HG03432 (cell line): Measurements from ENCODE around the gene SVIL.
"Not testable (repeated sequence)": the region's sequence is repeated elsewhere in the genome, so short reads cannot be mapped to it uniquely, and the experiment has no call there.

ENCODE experiments used
- ATAC-seq: cut with Tn5 transposase; IDR thresholded peaks from one replicate; pipeline ENCODE4 v1.9.1; 2021; ENCODE audit warnings: mild to moderate bottlenecking, moderate library complexity; ENCODE audit not compliant: unreplicated experiment

SVIL gene

DNA sequence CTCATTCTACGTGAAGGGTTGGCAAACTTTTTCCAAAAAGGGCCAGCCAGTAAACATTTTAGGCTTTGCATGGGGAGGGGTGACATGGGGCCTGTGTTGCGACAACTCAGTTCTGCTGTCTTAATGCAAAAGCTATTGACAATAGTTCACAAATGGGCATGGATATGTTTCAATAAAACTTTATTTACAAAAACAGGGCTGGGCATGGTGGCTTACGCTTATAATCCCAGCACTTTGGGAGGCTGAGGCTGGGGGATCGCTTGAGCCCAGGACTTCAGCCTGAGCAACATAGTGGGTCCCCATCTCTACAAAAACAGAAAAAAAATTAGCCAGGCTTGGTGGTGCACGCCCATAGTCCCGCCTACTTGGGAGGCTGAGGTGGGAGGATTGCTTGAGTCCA lies 141.1 kb downstream of the SVIL start:
- no peak for ATAC-seq

DNA sequence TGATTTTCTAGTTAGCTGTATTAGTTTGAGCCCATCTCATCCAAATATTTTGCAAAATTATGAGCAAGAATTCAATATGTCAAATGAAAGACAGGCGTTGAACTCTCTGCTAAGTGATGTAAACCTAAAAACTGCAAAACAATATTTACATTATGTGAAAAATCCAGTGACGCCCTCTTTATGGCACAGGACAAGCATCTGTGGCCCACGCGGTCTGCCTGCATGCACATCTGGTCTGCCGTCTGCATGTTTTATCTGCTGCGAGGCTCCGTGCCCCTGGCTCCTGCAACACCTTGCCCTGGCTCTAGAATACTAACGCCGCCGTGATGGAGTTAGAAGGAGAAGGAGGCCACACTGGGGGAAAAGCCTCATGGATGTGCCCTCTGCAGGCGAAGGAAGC lies 142.0 kb downstream of the SVIL start:
- no peak for ATAC-seq

DNA sequence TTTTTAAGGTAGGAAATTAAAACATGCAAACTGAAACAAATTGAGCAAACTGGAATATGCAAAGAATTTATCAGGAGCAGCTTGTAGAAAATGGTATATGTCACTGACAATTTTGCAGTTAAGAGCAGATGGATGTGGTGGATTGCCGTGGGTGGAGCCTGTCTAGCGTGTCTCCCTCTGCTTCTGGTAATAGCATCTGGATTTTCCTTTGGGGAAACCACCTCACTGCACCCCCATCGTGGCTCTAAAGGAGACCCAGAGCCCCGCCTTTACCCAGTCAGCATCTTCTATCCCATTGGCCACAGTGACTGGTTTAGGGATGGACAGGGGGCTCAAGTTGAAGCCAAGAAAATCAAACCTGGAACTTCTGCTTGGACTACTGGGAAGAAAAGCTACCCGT lies 142.9 kb downstream of the SVIL start:
- no peak for ATAC-seq

DNA sequence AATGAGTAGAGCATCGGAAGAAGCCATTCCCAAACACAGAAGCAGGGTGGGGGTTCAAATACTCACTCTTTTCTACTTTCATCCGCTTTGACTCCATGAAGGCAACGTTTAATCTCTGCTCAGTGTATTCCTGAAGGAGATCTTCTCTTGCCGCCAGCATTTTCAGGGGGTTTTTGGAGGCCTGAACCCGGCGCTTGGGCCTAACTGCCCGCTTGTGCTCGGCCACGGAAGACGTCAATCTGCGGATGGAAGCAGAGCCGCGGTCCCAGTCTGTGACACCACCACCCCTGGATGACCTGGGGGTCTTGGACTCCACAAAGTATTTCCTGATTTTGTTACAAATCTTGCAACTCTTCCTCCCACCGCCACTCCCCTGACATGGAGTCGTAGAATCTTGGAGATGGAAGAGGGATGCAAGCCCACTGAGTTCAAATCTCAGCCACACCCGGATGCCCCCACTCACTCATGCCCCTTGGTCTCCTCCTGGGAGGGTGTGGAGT lies 143.9 kb downstream of the SVIL start:
- not testable (repeated sequence) for ATAC-seq

DNA sequence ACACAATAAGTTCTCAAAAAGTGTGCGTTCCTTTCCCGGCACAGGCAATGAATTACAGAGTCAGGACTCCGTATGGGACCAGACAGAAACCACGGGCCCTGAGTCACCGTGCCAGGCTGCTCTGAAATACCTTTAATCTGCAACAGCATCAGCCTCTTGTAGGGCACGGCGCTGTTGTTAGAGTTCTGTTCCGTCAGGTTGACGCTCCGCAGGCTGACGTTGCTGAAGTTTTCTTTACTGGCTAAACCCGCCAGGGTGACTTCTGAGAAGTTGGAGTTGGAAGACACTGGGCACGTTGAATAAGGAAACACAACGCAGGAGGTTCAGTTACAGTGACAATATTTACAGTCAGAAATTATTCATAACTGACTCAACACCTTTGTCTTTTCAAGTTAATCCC lies 146.3 kb downstream of the SVIL start:
- ATAC-seq, result not testable (repeated sequence)

DNA sequence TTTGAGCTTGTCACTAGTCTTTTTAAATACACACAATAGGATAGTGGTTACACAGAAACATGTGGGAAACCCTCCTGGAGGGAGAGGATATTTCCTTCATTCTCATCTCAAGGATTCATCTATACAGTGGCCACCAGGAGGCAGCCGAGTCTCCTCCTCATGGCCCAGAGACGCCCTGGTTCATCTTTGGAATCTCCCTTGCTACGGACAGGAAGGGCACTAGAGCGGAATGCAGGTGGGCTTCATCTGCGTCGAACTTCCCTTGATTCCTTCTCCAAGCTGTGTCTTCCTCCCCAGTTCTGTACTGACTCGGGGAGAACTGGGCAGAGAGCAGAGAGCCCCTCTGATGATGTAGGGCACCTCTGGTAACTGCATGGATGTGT lies 146.9 kb downstream of the SVIL start:
- not testable (repeated sequence) for ATAC-seq

DNA sequence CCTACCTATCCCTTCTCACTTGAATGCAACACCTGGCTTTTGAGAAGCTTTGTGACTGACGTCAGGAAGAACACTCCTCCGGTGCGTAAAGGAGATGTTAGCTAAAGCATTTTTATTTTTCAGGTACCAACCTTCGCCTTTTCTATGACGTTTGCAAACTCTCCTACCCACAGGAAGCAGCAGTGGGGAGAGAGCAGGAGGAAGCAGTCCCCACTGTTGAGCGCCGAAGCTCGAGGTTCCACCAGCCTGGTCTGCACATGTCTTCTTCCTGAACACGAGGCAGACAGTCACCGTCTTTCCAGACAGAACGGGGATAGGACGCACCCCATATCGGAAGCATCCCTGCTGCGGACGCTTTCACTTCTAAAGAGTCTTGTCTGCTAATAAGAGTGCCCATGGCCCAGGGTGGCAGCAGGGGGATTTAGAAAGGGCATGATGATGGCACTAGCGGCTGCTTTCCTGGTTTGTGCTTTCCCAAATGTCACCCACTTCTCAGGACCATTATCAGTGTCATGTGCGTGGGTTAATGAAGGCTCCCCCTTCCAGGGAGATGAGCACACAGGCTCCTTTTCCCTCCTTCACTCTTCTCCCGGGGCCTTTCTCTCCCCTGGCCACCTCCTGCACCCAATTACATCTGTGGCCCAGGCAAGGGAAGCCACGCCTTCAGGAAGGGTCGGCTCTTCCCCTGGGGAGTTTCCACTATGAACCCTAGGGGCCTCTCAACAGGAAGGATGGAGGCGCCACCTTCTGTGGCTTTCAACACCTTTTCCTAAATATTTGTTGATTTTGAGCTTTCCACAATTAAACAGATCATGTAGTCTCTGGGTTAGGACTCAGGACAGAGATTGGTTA lies 147.5 kb downstream of the SVIL start:
- not testable (repeated sequence) for ATAC-seq

DNA sequence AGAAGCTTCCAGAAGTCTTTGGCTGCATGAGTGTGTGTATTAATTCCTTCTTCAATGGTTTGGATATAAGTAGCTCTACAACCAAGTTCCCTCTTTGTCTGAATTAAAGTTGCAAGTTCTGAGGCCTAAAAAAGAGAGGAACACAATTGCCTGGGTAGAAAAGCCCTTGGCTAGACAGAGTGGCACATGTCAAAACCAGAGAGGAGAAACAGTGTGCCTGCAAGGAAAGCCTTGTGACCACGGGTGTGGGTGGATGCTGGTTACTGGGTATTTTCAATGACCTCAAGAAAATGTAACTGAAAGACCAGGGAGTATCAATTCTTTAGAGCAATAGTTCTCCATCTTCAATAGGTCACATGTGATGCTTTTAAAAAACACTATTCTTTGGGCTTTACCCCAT lies 148.3 kb downstream of the SVIL start:
- ATAC-seq, result peak; percentile 58

DNA sequence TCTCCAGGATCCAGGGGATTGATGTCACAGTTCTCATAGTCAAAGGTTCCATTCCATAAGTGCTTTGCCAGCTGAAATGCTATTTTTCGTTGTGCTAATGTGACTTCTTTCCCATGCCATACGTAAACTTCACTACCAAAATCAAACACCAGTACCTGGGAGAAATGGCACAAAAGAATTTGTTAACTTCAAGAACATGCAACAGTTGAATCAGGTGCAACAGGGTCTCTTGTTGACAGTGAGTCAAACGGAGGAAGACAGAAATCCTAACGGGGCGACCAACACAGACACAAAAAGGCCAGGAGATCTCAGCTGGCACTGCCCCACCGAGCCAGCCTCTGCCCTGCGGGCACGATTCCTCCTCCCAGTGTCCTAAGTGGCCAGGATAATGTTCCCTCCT lies 150.1 kb downstream of the SVIL start:
- ATAC-seq, result not testable (repeated sequence)

DNA sequence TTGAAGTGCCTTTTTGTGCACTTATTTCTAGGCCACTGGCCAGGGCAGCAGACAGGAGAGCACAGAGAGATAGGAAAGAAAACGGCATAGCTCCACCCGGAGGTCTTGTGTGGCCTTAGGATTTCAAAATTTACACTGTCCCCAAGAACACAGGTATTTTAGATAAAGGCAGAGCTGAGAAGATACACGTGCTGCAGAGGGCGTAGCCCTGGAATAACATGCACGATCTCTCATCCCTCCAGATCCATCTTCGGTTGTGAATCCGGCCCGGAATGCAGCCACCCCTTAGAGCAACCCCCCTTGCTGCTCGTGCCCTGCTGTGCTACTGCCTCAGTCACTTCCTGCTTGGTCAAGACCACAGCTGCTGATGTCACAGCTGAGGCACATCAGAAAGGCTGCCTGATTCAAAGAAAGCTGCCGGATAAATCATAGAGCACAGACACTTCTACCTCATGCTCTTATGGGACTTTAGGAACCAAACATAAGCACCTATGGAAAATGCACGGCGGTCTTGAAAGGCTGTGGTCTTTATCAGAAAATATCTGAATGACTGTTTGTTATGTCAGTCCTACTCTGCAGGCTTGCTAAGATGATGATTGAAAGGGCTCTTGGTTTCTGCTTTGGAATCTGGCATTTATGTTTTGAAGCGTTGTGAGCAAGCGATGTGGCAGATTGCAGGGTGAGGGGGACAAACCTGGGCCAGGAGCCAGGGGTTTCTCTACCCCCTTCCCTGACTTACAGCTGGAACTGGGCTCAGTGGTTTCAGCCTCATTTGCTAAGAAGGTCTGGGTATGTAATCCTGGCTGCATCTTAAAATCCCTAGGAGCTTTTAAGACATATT lies 152.0 kb downstream of the SVIL start:
- no peak for ATAC-seq

DNA sequence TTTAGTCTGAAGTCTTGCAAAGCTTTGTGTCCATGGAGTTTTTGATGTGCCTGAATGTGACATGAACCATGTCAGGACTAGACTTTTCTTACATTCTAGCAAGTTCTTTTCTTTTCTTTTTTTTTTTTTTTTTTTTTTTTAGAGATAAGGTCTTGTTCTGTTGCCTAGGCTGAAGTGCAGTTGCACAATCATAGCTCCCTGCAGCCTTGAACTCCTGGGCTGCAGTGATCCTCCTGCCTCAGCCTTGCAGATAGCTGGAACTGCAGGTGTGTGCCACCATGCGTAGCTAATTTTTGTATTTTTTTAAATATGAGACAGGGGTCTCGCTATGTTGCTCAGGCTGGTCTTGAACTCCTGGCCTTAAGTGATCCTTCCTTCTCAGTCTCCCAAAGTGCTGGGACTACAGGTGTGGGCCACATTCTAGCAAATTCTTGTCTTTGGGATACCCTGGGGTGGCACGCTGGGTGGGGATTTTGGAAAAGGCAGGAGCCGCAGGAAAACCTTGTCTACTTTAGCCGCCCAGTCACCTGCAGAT lies 152.8 kb downstream of the SVIL start:
- ATAC-seq, result no peak

DNA sequence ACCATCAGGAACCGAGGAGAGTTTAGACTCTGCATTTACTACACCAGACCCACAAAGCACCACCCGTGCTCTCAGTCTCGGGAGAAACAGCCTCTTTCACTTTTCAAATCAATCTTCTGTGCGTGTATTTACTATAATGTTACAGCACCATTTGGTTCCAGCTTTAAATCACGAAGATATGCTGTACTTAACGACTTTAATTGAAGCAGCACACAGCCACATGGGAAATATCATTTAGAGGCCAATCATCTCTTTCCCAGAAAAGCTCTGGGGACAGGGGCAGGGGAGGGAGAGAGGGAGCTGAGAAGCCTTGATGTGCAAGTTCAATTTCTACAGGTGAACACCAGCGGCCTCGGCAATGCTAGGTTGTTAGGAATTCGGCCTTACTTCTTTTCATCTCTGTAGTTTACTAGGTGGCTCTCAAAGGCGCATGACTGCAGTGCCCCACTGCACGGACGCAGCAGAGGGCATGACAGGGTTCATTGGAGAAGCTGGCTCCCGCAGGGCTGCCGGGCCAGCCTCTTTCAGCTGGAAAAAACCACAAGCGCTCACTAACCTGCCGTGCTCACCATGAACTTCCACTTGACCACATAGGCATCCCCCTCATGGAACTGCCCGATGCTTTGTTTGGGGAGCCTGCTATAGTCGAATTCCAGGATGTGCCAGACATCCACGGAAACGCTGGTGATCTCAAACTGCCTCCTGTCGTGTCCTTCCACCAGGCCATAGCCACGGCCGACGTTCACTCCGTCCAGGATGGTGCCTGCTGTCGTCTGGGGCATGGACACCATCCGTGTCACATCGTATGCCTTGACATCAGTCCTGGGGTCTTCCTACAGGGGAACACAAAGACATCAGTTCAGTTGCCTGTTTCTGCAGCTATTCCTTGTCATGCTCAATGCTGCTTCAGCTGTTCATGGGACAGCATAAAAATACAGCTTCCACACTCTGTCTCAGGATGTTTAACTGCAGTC lies 154.5 kb downstream of the SVIL start:
- ATAC-seq, result no peak

DNA sequence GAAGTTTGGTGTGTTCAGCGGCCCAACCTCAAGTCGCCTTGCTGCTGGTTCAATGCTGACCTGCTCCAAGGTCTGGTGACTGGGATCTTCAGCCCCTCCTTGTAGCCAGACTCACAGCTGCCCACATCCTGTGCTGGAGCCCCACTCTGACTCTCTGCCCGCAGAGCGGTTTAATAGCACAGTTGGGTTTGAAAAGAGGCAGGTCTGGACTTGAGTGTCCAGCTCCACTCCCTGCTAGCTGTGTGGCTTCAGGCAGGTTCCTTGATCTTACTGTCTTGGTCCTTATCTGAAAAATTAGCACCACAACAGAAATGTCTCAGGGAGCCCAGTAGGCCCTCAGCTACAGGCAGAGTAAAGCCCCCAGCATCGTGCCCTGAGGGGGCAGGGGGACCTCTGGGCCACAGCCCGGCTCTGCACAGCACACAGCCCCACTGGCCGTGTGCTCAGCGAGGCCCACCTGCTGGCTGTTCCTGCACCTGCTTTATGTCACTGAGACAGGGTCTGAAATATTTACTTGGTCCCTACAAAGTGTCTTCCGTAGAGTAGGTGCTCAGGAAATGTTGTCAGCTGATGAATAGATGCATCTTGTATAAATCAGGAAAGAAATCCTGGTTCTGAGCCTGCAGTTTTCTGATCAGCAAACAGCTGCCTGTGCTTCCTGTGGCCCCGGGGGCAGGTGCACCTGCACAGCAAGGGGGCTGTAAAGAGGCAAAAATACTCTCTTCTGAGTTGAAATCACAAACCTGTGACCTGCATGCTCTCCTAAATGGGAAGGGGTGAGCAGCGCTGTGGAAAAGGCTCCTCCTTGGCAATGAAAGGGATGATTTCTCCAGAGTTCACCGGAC lies 155.5 kb downstream of the SVIL start:
- ATAC-seq, result no peak

DNA sequence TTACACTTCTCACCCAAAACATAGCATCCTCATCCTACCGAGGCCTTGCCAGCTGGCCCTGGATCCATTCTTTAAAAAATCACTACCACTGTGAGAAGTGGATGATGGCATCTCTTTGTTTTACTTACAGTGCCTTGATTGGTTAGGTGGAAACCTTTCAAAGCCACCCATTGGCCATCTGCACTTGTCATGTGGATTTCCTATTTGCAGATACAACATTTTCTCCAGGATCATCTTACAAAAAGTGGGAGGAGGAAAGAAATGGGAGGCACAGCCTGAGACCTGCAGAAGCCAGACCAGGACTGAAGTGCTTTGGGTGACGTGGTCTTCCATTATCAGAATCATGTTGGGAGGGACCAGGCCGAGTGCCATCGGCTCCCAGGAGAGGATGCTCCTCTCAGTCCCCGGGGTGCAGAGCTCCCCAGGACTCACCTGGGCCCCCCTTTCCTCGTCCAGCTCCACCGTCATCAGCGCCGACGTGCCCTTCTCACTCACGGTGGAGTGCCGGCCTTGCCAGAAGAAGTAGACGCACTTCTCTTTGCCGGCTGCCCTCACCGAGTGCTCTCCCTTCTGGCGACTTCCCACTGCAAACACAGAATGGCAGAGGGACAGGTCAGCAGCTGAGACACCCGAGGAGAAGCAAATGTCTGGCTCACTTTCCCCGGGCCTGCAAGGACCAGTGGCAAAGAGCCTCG lies 161.2 kb downstream of the SVIL start:
- no peak for ATAC-seq

DNA sequence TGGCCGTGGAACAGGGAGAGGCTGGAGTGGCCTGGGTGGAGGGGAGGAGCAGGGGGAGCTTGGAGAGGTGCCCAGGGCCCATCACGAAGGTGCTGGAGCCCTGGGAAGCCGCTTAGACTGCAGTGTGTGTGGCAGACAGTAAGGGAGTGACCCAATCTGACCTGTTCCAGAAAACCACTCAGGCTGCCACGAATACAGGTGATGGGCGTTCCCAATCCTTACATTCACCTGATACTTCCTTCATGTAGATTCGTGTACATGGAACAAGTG lies 161.7 kb downstream of the SVIL start:
- no peak for ATAC-seq

DNA sequence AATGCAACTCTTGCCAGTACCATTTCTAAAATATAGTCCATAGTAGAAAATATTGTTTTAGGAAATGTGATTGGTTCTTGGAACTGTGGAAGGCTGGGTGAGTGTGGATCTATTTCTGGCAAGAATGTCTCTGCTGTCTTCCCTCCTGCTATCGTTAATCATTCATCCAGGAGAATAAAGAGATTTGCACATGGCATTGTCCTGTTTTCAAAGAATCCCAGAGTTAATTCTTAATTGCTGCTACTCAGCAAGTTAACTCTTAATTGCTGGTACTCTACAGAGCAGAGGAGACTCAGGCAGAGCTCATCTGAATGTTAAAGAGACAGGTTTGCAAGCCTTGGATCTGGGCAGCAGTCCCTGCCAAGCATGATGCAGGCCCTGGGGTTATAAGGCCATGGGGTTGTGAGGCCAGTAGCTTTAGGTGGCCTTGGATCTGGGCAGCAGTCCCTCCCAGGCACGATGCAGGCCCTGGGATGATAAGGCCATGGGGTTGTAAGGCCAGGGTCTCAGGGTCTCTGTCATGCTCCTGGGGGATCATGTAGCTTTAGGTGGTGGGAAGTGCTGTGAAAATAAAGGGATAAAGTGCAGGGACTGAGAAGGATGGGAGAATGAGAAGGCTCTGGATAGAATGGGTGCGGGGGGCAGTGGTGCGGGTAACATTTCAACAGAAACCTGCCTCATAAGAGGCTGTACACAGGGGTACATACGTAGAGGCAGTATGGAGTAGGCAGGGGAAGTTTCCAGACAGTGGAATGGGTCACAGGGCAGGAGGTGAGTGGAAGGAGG lies 162.3 kb downstream of the SVIL start:
- no peak for ATAC-seq

DNA sequence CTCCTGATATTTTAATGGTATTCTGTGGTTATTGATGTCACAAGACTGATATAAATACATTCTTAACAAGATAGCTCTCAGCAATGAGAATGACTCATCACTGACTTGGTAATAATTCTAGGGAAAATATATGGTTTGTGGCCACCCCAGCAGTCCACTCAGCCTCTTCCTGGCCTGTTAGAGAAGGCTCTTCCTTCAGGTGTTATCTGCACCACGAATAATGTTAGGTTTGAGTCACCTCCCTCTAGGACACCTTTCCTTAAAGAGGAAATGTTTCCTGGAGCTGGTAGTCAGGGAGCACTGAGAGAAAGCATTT lies 163.3 kb downstream of the SVIL start:
- no peak for ATAC-seq

DNA sequence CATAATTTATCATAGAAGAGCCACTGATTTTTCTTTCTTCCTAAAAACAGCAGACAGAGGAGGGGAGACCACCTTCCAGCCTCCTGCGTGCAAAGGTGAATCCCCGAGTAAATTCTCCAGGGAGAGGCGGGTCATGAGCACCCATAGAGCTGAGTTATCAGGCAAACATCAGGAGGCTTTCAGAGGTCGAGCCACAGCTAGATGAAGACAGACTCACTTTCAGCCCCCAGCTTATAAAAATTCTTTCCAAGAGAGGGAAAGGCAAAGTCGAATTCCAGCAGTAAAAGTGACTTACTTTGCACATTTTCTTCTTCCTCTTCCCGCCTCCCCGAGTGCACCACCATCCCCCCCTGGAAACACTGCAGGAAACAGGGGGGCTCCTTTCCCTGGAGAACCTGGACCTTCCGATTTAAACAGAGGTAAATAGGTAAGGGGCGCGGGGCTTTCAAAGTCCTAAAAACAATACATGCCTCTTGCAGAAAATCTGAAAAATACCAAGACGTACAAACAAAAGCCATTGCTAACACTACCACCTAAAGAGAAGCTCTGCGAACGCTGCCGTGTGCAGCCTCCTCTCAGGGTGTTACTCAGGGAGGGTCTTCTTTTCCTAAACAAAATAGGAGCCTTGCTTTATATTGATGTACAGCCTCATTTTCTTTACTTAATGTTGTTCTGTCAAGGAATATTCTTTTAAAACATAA lies 163.8 kb downstream of the SVIL start:
- ATAC-seq, result no peak
